Gastroesophageal sphincter (tissue), 3 donors: ENCODE measurements around the gene ZNF526.

Source experiments
- CTCF ChIP-seq, 4 experiments: fragments of 200-600 bp in 2 of 4; fragments of 450-650 bp in 2 of 4; sonication (generic) in 1 of 4; IDR thresholded peaks; one replicate each; pipeline ENCODE4 v1.5.1; 2017 to 2019; ENCODE audit warnings: antibody characterized with exemption in 4 of 4, mild to moderate bottlenecking in 2 of 4, moderate library complexity in 2 of 4
- EP300 ChIP-seq: sonication (generic); formaldehyde crosslinking; IDR thresholded peaks from one replicate; pipeline ENCODE4 v1.6.1; 2017; ENCODE audit warnings: antibody characterized with exemption, mild to moderate bottlenecking
- POLR2A ChIP-seq, 2 donors: fragments of 450-650 bp; IDR thresholded peaks; one replicate each; pipeline ENCODE4 v1.6.1; 2017; ENCODE audit warnings: antibody characterized with exemption in 2 of 2, mild to moderate bottlenecking in 2 of 2, moderate library complexity in 1 of 2
- POLR2AphosphoS5 ChIP-seq: sonication (generic); formaldehyde crosslinking; IDR thresholded peaks from one replicate; pipeline ENCODE4 v1.6.1; 2017; ENCODE audit warnings: antibody characterized with exemption

GRCh38 chr19:42276284-42276683 is 56.2 kb downstream of the ZNF526 start:
- TF ChIP-seq CTCF (IDR thresholded peaks at IDR 0.05), result no peak
- no peak for TF ChIP-seq POLR2A (IDR thresholded peaks at IDR 0.05)
- no peak for TF ChIP-seq POLR2AphosphoS5
- no peak for TF ChIP-seq EP300
